T follicular helper cell (primary cell): ENCODE measurements around the gene SUSD1.

ENCODE experiments used
- DNase-seq: peaks from one replicate; pipeline ENCODE4 v3.0.0-alpha.2; 2020; ENCODE audit warnings: low read depth

The SUSD1 gene

GRCh38 chr9:112065806-112066606 lies 109.1 kb downstream of the SUSD1 start:
- DNase-seq, result no peak

GRCh38 chr9:112064871-112065270 lies 110.2 kb downstream of the SUSD1 start:
- DNase-seq, result no peak

- no peak for DNase-seq
Measured at GRCh38 chr9:112063586-112063985, 111.5 kb downstream of the SUSD1 start.

- DNase-seq, result no peak
Measured at GRCh38 chr9:112063151-112063550, 111.9 kb downstream of the SUSD1 start.

GRCh38 chr9:112061152-112061740 lies 113.9 kb downstream of the SUSD1 start:
- DNase-seq, result no peak

- no peak for DNase-seq
Measured at GRCh38 chr9:112059966-112060320, 115.2 kb downstream of the SUSD1 start.

GRCh38 chr9:112059145-112059965 lies 115.7 kb downstream of the SUSD1 start:
- DNase-seq, result no peak

- no peak for DNase-seq
Measured at GRCh38 chr9:112056996-112057395, 118.1 kb downstream of the SUSD1 start.

GRCh38 chr9:112054916-112055315 lies 120.2 kb downstream of the SUSD1 start:
- no peak for DNase-seq

- DNase-seq, result no peak
Measured at GRCh38 chr9:112051812-112052211, 123.3 kb downstream of the SUSD1 start.

GRCh38 chr9:112050544-112051475 lies 124.3 kb downstream of the SUSD1 start:
- no peak for DNase-seq

- no peak for DNase-seq
Measured at GRCh38 chr9:112049811-112050516, 125.1 kb downstream of the SUSD1 start.

GRCh38 chr9:112048924-112049691 lies 126.0 kb downstream of the SUSD1 start:
- no peak for DNase-seq

GRCh38 chr9:112047538-112048066 lies 127.5 kb downstream of the SUSD1 start:
- no peak for DNase-seq

GRCh38 chr9:112046181-112046580 lies 128.9 kb downstream of the SUSD1 start:
- DNase-seq, result no peak

- DNase-seq, result no peak
Measured at GRCh38 chr9:112044881-112045280, 130.2 kb downstream of the SUSD1 start.

- DNase-seq, result no peak
Measured at GRCh38 chr9:112044186-112044585, 130.9 kb downstream of the SUSD1 start.

- DNase-seq, result no peak
Measured at GRCh38 chr9:112043423-112043822, 131.7 kb downstream of the SUSD1 start.

- no peak for DNase-seq
Measured at GRCh38 chr9:112042769-112043168, 132.3 kb downstream of the SUSD1 start.

GRCh38 chr9:112042244-112042638 lies 132.9 kb downstream of the SUSD1 start:
- no peak for DNase-seq
